ENCODE measurements around the gene CDKN2B-AS1. TPM values are rescaled to one million over a fixed set of nuclear protein-coding genes. Genes with fewer than 3 reads are reported as not detected.
A peak's percentile ranks its signal among the peaks of the same experiment; 100 is the strongest.

The CDKN2B-AS1 gene
- polyA plus RNA-seq, 1 experiment = 2.8 TPM

- CTCF ChIA-PET = interaction anchor here (0.6 to 3.6 kb wide), 10 partner anchors 8 to 645 kb away, joined by 3 to 29 read pairs (median 3); partner anchors contain the start of gene CDKN2B
- TF ChIP-seq, protein P1, sequence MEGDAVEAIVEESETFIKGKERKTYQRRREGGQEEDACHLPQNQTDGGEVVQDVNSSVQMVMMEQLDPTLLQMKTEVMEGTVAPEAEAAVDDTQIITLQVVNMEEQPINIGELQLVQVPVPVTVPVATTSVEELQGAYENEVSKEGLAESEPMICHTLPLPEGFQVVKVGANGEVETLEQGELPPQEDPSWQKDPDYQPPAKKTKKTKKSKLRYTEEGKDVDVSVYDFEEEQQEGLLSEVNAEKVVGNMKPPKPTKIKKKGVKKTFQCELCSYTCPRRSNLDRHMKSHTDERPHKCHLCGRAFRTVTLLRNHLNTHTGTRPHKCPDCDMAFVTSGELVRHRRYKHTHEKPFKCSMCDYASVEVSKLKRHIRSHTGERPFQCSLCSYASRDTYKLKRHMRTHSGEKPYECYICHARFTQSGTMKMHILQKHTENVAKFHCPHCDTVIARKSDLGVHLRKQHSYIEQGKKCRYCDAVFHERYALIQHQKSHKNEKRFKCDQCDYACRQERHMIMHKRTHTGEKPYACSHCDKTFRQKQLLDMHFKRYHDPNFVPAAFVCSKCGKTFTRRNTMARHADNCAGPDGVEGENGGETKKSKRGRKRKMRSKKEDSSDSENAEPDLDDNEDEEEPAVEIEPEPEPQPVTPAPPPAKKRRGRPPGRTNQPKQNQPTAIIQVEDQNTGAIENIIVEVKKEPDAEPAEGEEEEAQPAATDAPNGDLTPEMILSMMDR (IDR thresholded peaks at IDR 0.05; ENCODE audit: low read depth, low read length) = no peak
- POLR2A ChIA-PET = no interaction called here
- Histone ChIP-seq H3K27ac (ENCODE audit: low read depth, low read length) (no peak overlapping the region), H3K27me3 (ENCODE audit: control insufficient read depth, insufficient read depth, low read length) (peaks cover 72% of the 10 kb centered on the region), H3K9me3 (ENCODE audit: control insufficient read depth, insufficient read depth, low read length) (peaks cover 21% of the 10 kb centered on the region), H3K4me3 (ENCODE audit: low read depth, low read length) (no peak overlapping the region)
- DNase-seq (ENCODE audit: low read depth, low spot score) = no peak
Observed at GRCh38 chr9:21970800-21971640, 23.6 kb upstream of the CDKN2B-AS1 start.

- ChIA-PET CTCF (interaction anchor here (1.2 to 2.0 kb wide), 2 partner anchors 158 to 646 kb away, joined by 3 to 9 read pairs; no protein-coding TSS in a partner anchor), POLR2A (no interaction called here)
- Histone ChIP-seq H3K27me3 (ENCODE audit: control insufficient read depth, insufficient read depth, low read length) (peaks cover 77% of the 10 kb centered on the region), H3K27ac (ENCODE audit: low read depth, low read length) (no peak overlapping the region), H3K9me3 (ENCODE audit: control insufficient read depth, insufficient read depth, low read length) (peaks cover 19% of the 10 kb centered on the region), H3K4me3 (ENCODE audit: low read depth, low read length) (no peak overlapping the region)
- TF ChIP-seq, protein P1 (IDR thresholded peaks at IDR 0.05; ENCODE audit: low read depth, low read length) = no peak
- DNase-seq (ENCODE audit: low read depth, low spot score) = no peak
Observed at GRCh38 chr9:21972361-21972760, 22.2 kb upstream of the CDKN2B-AS1 start.

GRCh38 chr9:21974343-21974721, 20.3 kb upstream of the CDKN2B-AS1 start:
- Histone ChIP-seq H3K27me3 (ENCODE audit: control insufficient read depth, insufficient read depth, low read length) (peaks cover 72% of the 10 kb centered on the region), H3K4me3 (ENCODE audit: low read depth, low read length) (peak overlapping the region; percentile 67), H3K27ac (ENCODE audit: low read depth, low read length) (no peak overlapping the region), H3K9me3 (ENCODE audit: control insufficient read depth, insufficient read depth, low read length) (peaks cover 9% of the 10 kb centered on the region)
- no peak for DNase-seq (ENCODE audit: low read depth, low spot score)
- ChIA-PET POLR2A (no interaction called here), CTCF (interaction anchor here (0.6 to 1.5 kb wide), 2 partner anchors 8 to 34 kb away, joined by 3 to 6 read pairs; no protein-coding TSS in a partner anchor)
- TF ChIP-seq, protein P1 (IDR thresholded peaks at IDR 0.05; ENCODE audit: low read depth, low read length) = no peak

- no peak overlapping the region for H3K27ac ChIP-seq (ENCODE audit: low read depth, low read length)
- no peak for DNase-seq (ENCODE audit: low read depth, low spot score)
Observed at GRCh38 chr9:21974722-21975409, 19.7 kb upstream of the CDKN2B-AS1 start.

More at GRCh38 chr9:21974722-21975409, 19.7 kb upstream of the CDKN2B-AS1 start:
- TF ChIP-seq, protein P1 (IDR thresholded peaks at IDR 0.05; ENCODE audit: low read depth, low read length) = no peak
- POLR2A ChIA-PET = no interaction called here
- H3K27me3 ChIP-seq (ENCODE audit: control insufficient read depth, insufficient read depth, low read length) = peaks cover 66% of the 10 kb centered on the region
- CTCF ChIA-PET = interaction anchor here (0.6 to 3.3 kb wide), 2 partner anchors 9 to 161 kb away, joined by 3 to 11 read pairs; no protein-coding TSS in a partner anchor
- peaks cover 9% of the 10 kb centered on the region for H3K9me3 ChIP-seq (ENCODE audit: control insufficient read depth, insufficient read depth, low read length)
- H3K4me3 ChIP-seq (ENCODE audit: low read depth, low read length) = peak overlapping the region; percentile 67
